HUDEP-2 (cell line): ENCODE results near the gene TMEM236.

Source experiments
- DNase-seq, 76 experiments: peaks; one replicate each; lab custom pipeline; 2025; ENCODE audit not compliant: unreplicated experiment in 76 of 76; lab: John Stamatoyannopoulos, UW

The TMEM236 gene

DNA sequence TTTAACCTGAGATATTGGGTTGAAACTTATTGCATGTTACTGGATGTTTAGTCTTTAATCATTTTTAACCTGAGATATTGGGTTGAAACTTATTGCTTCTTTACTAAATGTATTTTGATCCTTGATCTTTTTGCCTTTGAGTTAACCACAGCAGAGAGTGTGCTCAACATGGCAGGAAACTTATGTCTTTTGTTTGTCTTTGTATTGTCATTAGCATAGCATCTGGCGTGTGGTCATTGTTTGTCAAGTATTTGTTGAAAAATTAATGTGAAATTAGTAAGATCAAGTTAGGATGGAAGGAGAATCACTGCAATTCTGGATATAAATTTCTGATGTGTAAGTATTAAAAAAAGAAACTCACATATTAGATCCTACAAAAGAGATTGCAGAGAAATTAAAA is 65.3 kb downstream of the TMEM236 start:
- DNase-seq = no peak

DNA sequence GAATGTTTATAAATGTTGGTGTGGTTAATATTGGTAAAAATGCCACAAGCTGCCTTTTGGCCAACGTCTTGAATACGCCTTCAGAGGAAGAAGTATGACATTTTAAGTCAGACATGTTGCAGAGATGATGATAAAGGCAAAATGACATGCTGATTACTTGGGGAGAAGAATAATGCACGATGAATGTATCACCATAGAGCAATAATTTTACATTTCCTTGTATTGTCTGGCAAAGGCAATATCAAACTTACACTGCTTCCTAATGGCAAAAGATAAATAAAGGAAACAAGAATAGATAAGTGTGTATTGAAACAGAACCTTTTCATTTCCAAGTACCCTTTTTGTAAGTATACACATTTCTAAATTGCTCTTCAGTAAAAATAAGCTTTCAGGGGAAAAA is 65.8 kb downstream of the TMEM236 start:
- DNase-seq = no peak

DNA sequence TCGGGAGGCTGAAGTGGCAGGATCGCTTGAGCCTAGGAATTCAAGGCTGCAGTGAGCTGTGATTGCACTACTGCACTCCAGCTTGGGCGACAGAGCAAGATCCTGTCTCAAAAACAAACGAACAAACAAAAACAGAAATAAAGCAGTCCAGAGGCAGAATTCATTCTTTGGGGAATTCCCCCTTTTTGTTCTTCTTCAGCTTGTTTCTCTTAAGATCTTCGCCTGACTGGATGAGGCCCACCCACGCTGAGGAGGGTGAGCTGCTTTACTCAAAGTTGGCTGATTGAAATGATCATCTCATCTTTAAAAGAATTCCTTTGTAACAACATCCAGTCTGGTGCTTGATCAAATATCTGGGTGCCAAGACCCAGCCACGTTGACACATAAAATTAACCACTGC is 67.8 kb downstream of the TMEM236 start:
- no peak for DNase-seq

DNA sequence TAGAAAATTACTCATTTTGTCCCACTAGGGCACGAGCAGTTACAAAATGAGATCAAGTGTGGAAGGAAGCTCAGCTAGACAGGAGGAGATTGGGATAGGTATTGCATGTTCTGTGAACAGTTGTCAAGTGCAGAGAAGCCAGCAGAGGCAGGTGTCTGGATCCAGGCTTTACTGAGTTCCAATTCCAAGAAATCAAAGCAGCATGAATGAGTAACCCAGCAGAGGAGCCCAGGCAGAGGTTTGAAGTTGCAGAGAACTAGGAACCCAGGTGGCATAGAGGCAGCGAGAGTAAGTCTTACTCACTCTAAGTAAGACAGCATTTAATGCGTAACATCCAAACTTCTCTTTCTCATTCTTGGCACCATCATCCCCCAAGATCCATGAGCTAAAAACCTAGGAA is 68.9 kb downstream of the TMEM236 start:
- no peak for DNase-seq

DNA sequence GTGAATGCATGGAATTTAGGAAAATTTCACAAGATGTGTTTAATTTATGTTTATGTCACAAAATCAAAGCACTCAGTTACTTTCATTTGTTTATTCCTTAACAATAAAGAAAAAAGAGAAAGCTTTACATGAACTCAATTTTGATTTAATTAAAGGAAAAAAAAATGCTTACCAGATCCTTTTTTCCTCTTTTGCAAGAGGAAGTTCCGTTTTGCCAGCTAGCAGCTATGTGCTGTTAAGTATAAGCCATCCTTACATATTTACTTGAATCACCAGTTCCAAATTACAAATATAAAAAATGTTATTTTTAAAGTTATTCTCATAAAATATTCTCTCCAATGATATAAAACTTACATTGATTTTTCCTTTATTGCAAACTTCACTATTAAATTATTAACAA is 69.9 kb downstream of the TMEM236 start:
- DNase-seq = no peak

DNA sequence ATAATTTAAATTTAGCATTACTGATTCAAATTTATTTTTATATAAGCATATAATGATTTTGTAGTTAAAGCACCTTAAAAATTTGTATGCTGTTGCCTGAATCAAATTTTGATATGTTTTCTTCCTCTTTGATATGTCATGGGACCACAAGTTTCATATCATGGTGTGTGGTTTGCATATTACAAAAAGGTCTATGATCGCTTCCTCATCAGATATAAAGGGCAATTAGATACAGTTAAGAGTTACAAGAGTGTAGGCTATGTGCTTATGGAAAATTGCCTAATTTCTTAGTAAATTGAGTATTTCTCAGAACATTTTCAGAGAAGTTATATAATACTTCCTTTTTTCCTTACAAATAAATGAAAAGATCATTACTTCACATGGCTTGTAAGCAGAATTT is 79.3 kb downstream of the TMEM236 start:
- no peak for DNase-seq

DNA sequence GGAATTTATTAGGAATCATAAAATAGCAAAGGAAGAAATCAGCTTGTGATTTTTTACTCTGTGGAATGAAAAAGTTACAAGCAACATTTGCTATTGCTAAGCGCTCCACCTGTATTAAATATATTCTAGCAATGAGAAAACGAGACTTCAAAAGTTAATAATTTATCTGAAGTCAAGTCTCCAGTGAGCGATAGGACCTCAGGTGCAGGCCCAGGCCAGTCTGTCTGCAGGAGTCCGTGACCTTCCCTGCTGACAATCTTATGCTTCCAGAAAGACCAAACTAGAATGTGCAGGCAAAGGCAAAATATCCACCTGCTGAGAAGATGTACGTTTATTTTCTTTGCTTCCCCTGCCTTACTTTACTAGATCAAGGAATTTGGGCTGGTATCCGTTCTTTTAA is 79.9 kb downstream of the TMEM236 start:
- DNase-seq = no peak

DNA sequence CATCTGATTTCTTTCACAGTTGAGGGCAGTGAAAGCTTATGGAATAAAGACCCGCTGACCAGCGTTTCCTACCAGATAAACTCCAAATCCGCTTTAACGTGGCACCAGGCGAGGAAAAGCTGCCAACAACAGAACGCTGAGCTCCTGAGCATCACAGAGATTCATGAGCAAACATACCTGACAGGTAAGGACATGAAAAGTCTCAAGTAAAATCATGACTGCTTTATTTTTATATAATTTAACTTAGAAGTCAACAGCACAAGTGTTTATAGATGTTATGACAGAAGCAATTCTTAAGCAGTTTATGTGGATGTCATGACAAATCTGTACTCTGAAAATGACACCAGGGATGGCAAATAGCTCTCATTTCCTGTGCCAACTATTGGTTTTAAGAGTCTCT is 81.7 kb downstream of the TMEM236 start:
- no peak for DNase-seq

DNA sequence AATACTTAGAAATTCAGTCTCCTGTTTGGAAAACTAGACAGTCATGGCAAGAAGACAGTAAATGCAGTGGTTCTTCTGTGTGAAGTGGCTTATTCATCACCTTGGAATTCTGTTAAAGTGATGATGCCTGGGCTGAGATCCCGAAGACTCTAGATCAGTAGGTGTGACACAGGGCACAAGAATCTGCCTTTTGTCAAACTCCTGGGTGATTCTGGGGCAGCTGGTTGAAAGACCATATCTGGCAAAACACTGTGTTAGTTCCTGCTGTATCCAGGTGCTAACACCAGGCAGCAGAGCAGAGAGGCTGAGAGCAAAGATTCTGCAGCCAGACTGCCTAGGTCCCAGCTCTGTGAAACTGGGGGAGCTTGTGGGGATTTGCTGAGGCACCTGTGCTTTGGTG is 83.7 kb downstream of the TMEM236 start:
- DNase-seq = no peak

DNA sequence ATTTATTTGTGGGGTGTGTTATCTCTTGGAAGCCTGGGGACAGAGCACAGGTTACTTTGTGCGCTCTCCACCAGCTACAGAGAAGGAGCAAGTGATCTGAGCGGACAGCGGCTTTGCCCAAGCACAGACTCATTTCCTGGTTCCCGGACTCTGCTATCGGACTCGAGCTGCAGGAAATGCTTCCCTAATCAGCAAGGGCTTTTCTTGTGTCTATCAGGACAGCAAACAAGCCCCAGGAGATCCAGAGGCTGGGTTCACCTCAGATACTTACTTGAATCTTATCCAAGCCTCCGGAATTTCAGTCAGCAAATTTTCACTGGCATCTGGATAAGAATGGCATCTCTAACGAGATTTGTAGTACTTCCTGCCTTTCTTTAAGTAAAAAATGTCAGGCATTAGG is 84.9 kb downstream of the TMEM236 start:
- DNase-seq = no peak

DNA sequence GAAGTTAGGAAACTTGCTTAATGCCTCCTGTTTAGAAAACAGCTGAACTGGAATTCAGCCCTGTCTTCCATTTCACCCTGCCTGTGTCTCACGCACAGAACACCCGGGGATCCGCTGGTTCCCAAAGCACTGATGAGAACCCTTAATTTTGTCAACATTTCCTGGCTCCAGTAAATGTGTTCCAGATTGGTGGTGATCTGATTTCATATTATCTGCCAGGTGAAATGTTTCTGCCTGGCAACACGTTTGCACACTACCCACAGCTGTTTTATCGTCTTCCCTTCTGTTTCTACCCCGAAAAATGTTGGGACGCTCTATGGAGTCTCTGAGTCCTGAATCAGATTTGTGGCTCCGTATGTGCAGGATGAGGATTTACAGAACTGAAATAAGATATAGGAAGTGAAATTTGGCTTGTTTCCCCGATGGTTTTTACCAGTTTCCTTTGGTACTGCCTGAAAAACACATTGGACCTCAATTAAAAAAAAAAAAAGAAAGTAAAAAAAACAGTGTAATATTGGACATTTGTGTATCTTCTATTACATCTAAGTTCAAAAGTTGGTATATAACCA is 86.2 kb downstream of the TMEM236 start:
- DNase-seq = no peak

DNA sequence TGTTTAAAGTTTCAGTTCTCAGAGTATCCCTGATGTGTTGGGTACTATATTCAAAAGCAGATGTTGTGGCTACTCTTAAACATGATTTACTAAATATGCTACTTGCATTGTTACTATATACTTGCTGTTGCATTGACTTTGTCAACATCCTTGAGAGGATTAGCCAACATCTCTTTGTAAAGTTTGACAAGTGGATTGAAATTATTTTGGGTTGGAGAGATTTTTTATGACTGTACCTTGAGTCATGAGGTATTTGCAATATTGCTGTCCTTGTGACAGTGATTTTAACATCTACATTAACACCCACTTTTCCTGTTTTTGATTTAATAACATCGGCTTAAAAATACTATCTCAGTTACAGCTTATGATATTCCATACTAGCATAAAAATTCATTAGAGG is 89.0 kb downstream of the TMEM236 start:
- no peak for DNase-seq

DNA sequence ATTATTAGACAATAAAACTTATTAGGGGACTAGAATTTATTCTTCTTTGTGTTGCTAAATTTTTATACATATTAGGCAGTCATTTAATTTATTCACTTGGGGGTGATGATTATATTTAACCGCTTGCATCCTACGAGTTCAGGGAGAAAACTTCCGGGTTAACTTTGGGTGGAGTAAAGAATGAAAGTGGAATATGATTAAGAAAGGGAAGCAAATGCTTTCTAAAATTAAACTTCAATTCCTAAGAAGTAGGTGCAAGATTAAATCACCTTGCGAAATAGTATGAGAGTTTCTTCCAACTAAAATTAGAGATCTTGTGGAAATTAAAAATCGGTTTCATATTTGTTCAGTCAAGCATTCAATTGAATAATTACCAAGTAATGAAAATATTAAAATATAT is 90.6 kb downstream of the TMEM236 start:
- no peak for DNase-seq

DNA sequence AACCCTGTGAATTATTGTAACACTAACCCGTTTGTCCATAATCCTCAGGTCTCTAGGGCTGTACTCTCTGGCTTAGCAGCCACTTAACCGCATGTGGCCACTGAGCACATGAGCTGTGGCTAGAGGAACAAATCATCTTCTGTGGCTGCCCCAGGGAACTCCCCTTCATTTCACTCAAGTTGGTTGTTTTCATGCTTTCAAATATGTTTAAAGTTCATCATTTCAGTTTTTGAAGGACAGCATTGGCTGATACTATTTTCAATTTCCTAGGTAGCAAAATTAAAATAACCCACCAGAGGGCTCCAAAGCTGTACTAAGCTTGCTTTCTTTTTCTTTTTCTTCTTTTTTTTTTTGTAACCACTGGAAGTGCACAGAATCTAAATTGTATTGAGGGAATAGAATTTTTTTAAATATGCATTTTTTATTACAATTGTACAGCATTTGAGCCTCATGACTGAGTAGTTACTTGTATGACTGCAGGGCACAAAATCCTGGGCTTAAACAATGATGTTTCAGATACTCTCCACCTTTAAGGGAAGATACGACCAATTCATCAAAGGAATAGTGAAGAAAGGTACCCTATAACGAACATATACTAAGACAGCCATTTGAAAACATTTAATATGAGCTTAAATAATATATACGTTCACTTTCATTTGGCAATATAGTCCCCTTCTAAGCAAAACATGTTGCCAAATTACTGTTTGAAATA is 95.7 kb downstream of the TMEM236 start:
- no peak for DNase-seq

DNA sequence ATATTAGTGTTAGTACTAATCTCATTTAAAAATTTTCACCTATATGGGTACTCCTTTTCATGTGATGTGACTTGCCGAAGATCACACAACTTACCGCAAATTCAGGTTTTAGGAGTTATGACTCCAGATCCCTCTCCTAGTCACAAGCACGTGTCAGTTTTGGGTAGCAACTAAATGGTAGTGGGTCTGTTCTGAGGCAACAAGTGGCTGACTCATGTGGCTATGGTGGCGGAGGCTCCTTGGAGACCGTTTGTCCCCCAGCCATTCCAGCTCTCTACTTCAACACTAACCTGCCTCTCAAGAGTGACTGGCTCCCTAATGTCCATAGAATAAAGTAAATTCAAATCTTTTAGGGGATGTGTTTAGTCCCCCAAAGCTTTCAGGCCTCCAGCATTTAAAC is 96.6 kb downstream of the TMEM236 start:
- DNase-seq = no peak
